CMK (cell line): Measurements from ENCODE around the gene TNFSF13B.

Source experiments
- DNase-seq: peaks from one replicate; pipeline ENCODE4 v3.0.0-alpha.2; 2010; ENCODE audit warnings: low read depth

Gene TNFSF13B

DNA sequence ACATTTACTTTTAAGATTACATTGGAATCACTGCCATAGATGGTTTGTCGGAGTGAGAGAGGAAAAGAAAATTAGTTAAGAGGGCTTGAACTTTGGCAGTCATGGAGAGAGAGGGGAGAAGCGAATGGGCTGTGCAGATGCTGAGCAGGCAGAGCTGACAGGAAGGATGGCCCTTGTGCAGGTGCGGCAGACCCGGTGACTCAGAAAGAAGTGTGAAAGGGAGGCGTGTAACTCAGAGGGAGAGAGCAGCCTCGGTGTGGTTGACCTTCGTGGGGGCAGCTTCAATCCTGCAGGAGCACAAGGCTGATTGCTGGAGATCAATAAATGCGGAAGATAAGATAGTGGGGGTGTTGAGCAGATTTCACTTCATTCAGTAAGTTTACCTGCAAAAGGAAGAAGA is 76.9 kb downstream of the TNFSF13B start:
- no peak for DNase-seq

DNA sequence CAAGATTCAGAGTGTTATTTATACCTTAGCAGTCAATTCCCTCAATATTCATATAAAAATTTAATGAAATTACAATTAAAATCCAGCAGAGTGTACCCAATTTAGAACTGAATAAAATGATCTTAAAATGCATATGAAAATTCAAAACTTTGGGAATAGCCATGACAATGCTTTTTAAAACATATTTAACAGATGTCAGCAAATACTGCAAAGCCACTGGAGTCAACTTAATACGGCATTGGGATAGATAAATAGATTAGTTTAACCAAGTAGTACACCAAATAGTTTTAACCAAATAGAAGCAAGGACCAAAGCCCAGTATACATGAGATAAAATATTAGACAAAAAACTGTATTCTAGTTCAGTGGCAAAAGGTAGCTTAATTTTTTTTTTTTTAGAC is 79.8 kb downstream of the TNFSF13B start:
- no peak for DNase-seq

- DNase-seq: no peak
Observed at GRCh38 chr13:108350579-108350978, 81.1 kb downstream of the TNFSF13B start.

DNA sequence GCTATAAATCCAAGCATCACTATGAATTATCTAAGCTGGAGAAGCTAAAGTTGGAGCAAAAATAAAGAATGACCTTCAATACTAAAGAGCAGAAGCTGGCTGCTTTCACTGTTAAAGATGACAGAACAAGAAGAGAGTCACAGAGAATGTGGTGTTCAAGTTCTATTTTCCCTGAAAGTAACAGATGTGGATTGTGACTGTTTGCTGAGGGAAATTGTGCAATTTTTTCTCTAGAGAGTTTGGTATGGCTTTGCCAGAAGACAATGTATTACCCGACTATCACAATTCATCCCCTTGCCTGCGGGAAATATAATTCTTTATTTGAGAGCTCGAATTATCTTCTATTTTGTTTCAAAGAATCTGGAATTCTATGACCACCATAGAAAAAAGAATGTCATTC is 83.1 kb downstream of the TNFSF13B start:
- DNase-seq: no peak

GRCh38 chr13:108357228-108357627 is 87.7 kb downstream of the TNFSF13B start:
- no peak for DNase-seq
